Transverse colon (tissue), 4 donors: ENCODE results near the gene SDK1. TPM values are rescaled to one million over a fixed set of nuclear protein-coding genes. Genes with fewer than 3 reads are reported as not detected.

Experiments
- DNase-seq: peaks from one replicate; pipeline ENCODE4 v3.0.0-alpha.2; 2019
- H3K27ac ChIP-seq, 4 donors: fragments of 200-600 bp; sonication (generic); 2 replicates each; pipeline ENCODE4 v1.5.1; 2016 to 2018; ENCODE audit warnings: inconsistent platforms in 4 of 4
- H3K27me3 ChIP-seq: fragments of 200-600 bp; sonication (generic); 2 replicates; pipeline ENCODE4 v1.5.1; 2017; ENCODE audit warnings: inconsistent platforms
- H3K36me3 ChIP-seq, 4 donors: fragments of 200-600 bp; sonication (generic); 2 replicates each; pipeline ENCODE4 v1.5.1; 2017 to 2019; ENCODE audit warnings: inconsistent platforms in 4 of 4
- H3K4me1 ChIP-seq, 4 donors: fragments of 200-600 bp; sonication (generic); 2 replicates each; pipeline ENCODE4 v1.5.1; 2017 to 2020; ENCODE audit warnings: inconsistent platforms in 4 of 4
- H3K4me3 ChIP-seq, 4 donors: fragments of 200-600 bp; sonication (generic); 1 replicate in 1 of 4; 2 replicates in 3 of 4; pipeline versions ENCODE4 v1.5.1 to v1.6.1; 2017 to 2019; ENCODE audit warnings: inconsistent platforms in 4 of 4
- H3K9me3 ChIP-seq, 2 donors: fragments of 200-600 bp; sonication (generic); 2 replicates each; pipeline ENCODE4 v1.5.1; 2017 to 2019; ENCODE audit warnings: inconsistent platforms in 2 of 2
- EP300 ChIP-seq: sonication (generic); formaldehyde crosslinking; IDR thresholded peaks from one replicate; pipeline ENCODE4 v1.6.1; 2017; ENCODE audit warnings: antibody characterized with exemption, low read depth
- POLR2A ChIP-seq: fragments of 450-650 bp; IDR thresholded peaks from one replicate; pipeline ENCODE4 v1.6.1; 2016; ENCODE audit warnings: antibody characterized with exemption, mild to moderate bottlenecking, moderate library complexity
- POLR2AphosphoS5 ChIP-seq, 3 donors: sonication (generic); formaldehyde crosslinking; IDR thresholded peaks; one replicate each; pipeline ENCODE4 v1.6.1; 2016; ENCODE audit warnings: antibody characterized with exemption in 3 of 3
- WGBS, 2 donors: methylation state at CpG; one replicate each; pipeline ENCODE4 v1.1.5; 2018; ENCODE audit warnings: low coverage in 1 of 2; 5-methylcytosine and 5-hydroxymethylcytosine counted together
- in situ Hi-C, 4 donors: fragments of 200-750 bp; cut with MboI; loops; one replicate each; pipeline versions ENCODE4 v1.15.0 to v1.15.1; 2017; ENCODE audit warnings: low sequenced_read_pairs in 3 of 4, low pct_ligation_motif_present in 1 of 4, low pct_unique_long_range_greater_than_20kb in 1 of 4
- intact Hi-C: fragments of 100-400 bp; cut with DNase I; formaldehyde crosslinking; loops from one replicate; pipeline ENCODE4 v1.15.1; 2023; ENCODE audit warnings: low total_unique reads
- total RNA-seq, 4 donors: library from RNA; depleted of rRNA; stranded (reverse); fragments of >200 nt; gene quantifications; one replicate each; pipeline ENCODE4 v1.1.0, GENCODE V29; 2016
- TF ChIP-seq, protein P1 (sequence below), 5 experiments: fragments of 200-600 bp in 3 of 5; fragments of 450-650 bp in 2 of 5; sonication (generic) in 3 of 5; IDR thresholded peaks; 1 replicate in 2 of 5; 2 replicates in 3 of 5; pipeline ENCODE4 v1.5.1; 2016 to 2017; ENCODE audit warnings: antibody characterized with exemption in 5 of 5, inconsistent platforms in 3 of 5, mild to moderate bottlenecking in 2 of 5, moderate library complexity in 1 of 5

SDK1 gene
- total RNA-seq, 4 donors from 2014 or later, result 4.0 to 8.6 (median 5.4) TPM

DNA sequence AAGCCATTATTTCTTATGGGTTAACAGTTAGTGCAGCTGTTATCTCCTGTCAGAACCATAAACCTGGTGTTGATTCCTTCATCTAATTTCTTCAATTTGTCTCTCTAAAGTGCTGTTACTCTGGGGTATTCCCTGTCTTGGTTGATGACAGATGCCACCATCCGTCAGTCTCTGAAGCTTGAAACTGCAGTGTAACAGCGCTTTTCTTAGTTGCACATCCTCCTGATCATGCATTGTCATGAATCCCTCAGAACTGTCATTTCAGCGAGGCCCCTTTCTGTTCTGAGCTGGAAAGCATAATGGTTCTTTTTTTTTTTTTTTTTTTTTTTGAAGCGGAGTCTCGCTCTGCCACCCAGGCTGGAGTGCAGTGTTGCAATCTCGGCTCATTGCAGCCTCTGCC is 193.9 kb downstream of the SDK1 start:
- Histone ChIP-seq H3K27ac (no peak overlapping the region), H3K4me1 (no peaks in the 10 kb centered on the region), H3K9me3 (peaks cover under 1 to 1% of the 10 kb centered on the region in 2 donors), H3K27me3 (no peaks in the 10 kb centered on the region), H3K36me3 (no peaks in the 10 kb centered on the region), H3K4me3 (no peak overlapping the region)
- in situ Hi-C loops (no loop called here), intact Hi-C loops (no loop called here)
- 88% methylated on average over 6 of the region's 6 CpGs; no CpG with 5 or more reads in 1 of the 2 donors for WGBS, 2 donors
- DNase-seq, result no peak
- TF ChIP-seq EP300 (no peak), POLR2AphosphoS5 (IDR thresholded peaks at IDR 0.05) (no peak), POLR2A (no peak)
- TF ChIP-seq, protein P1, sequence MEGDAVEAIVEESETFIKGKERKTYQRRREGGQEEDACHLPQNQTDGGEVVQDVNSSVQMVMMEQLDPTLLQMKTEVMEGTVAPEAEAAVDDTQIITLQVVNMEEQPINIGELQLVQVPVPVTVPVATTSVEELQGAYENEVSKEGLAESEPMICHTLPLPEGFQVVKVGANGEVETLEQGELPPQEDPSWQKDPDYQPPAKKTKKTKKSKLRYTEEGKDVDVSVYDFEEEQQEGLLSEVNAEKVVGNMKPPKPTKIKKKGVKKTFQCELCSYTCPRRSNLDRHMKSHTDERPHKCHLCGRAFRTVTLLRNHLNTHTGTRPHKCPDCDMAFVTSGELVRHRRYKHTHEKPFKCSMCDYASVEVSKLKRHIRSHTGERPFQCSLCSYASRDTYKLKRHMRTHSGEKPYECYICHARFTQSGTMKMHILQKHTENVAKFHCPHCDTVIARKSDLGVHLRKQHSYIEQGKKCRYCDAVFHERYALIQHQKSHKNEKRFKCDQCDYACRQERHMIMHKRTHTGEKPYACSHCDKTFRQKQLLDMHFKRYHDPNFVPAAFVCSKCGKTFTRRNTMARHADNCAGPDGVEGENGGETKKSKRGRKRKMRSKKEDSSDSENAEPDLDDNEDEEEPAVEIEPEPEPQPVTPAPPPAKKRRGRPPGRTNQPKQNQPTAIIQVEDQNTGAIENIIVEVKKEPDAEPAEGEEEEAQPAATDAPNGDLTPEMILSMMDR (IDR thresholded peaks at IDR 0.05), result no peak

DNA sequence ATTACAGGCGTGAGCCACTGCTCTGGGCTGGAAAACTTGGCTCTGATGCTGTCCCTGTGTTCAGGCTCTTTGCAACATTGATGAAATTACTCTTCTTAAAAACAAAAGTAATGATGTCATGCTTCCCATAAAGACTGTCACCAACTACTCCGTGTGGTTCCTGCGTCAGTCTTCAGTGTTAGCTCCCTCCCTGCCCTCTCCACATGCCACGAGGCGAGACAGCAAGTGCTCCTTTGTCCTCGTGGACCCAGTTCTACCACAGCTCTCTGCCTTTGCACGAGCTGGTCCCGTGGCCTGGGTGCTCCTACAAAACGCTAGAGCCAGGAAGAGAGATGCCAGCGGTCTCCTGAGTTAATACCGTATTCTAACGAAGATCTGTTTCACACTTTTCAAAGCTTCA is 194.5 kb downstream of the SDK1 start:
- TF ChIP-seq EP300, result no peak
- TF ChIP-seq, protein P1 (IDR thresholded peaks at IDR 0.05), result no peak
- TF ChIP-seq POLR2A, result no peak
- no peak for TF ChIP-seq POLR2AphosphoS5 (IDR thresholded peaks at IDR 0.05)

DNA sequence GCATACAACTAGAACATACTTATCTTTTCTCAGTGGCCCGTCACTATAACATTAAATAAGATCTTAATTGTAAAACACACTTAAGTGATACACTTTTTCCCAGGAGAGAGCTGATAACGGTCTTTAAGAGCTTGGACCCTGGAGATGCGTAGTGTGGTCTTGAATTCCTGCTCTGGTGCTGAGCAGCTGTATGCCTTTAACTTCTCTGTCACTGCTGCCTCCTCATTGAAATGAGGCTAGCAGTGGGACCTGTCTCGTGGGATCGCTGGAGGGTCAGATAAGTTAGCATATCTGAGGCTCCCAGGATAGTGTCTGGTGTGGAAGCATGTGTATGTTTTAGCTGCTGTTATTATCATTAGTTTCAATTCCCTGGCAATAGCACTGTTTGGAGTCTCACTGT is 194.9 kb downstream of the SDK1 start:
- Histone ChIP-seq H3K27ac (no peak overlapping the region), H3K9me3 (peaks cover 6 to 8% of the 10 kb centered on the region in 2 donors), H3K27me3 (no peaks in the 10 kb centered on the region), H3K4me3 (no peak overlapping the region), H3K36me3 (no peaks in the 10 kb centered on the region), H3K4me1 (no peaks in the 10 kb centered on the region)
- DNase-seq, result no peak
- in situ Hi-C loops, result no loop called here
- 84% methylated on average over 3 to 5 of the region's 5 CpGs for WGBS, 2 donors
- TF ChIP-seq, protein P1 (IDR thresholded peaks at IDR 0.05), result no peak
- TF ChIP-seq POLR2A, result no peak
- no peak for TF ChIP-seq POLR2AphosphoS5 (IDR thresholded peaks at IDR 0.05)
- no peak for TF ChIP-seq EP300
- intact Hi-C loops, result no loop called here

More for the DNA sequence above, 194.5 kb downstream of the SDK1 start:
- peaks cover 6% of the 10 kb centered on the region in 2 donors for H3K9me3 ChIP-seq
- H3K27ac ChIP-seq, result no peak overlapping the region
- 78 to 85% methylated on average over 12 of the region's 12 CpGs for WGBS, 2 donors
- no peak overlapping the region for H3K4me3 ChIP-seq
- H3K27me3 ChIP-seq, result no peaks in the 10 kb centered on the region
- intact Hi-C loops, result no loop called here
- in situ Hi-C loops, result no loop called here
- no peak for DNase-seq
- no peaks in the 10 kb centered on the region for H3K4me1 ChIP-seq
- H3K36me3 ChIP-seq, result no peaks in the 10 kb centered on the region

DNA sequence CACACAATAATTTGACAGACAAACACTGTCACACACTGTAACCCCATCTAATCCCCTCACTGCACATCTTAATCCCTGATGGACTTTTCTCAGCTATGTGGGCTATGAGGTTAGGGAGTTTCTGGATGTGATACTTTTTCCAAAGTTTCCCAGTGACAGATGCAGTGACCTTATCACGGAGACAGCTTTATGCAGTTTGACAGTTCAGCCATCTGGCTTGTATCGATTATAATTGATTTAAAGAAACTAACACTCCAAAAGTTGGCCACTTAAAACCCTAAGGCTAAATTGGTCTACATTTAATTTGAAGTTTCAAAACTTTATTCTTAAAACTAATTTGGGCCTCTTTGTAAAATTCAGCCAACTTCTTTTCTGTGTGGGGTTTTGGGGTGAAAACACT is 196.7 kb downstream of the SDK1 start:
- intact Hi-C loops (no loop called here), in situ Hi-C loops (no loop called here)
- Histone ChIP-seq H3K27ac (no peak overlapping the region), H3K9me3 (peaks cover 8 to 10% of the 10 kb centered on the region in 2 donors), H3K27me3 (no peaks in the 10 kb centered on the region), H3K4me1 (no peaks in the 10 kb centered on the region), H3K36me3 (no peaks in the 10 kb centered on the region), H3K4me3 (no peak overlapping the region)
- WGBS, 2 donors, result 73 to 87% methylated on average over 2 of the region's 2 CpGs
- TF ChIP-seq POLR2AphosphoS5 (IDR thresholded peaks at IDR 0.05), result no peak
- TF ChIP-seq EP300, result no peak
- no peak for DNase-seq

DNA sequence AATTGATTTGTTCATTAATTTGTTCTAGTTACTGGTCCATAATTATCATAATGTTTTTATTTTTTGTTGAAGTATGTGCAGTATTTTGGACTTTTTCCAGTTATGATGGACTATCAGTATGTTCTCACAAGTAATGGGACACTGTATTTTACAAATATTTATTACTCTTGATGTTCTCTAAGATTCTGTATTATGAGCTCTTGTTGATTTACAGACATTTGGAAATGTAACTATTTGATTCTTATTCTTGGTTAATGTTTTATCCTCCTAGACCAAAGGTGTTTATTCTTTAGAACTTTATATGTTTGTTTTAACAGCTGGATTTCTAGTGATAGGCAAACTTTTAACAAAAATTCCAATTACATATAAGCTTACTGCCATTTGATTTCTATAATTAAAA is 200.6 kb downstream of the SDK1 start:
- Histone ChIP-seq H3K27me3 (no peaks in the 10 kb centered on the region), H3K36me3 (no peaks in the 10 kb centered on the region), H3K9me3 (peaks cover 8 to 18% of the 10 kb centered on the region in 2 donors), H3K4me1 (no peaks in the 10 kb centered on the region), H3K27ac (no peak overlapping the region), H3K4me3 (no peak overlapping the region)
- in situ Hi-C loops (no loop called here), intact Hi-C loops (no loop called here)
- DNase-seq, result no peak
- TF ChIP-seq EP300, result no peak
- TF ChIP-seq POLR2A, result no peak
- no peak for TF ChIP-seq POLR2AphosphoS5 (IDR thresholded peaks at IDR 0.05)
- TF ChIP-seq, protein P1 (IDR thresholded peaks at IDR 0.05), result no peak
